K562 (cell line): Measurements from ENCODE around the gene MOSPD2. TPM values are rescaled to one million over a fixed set of nuclear protein-coding genes. Genes with fewer than 3 reads are reported as not detected.

Source experiments
- CGGBP1 ChIP-seq: fragments of 250-450 bp; sonication (Bioruptor Pico); IDR thresholded peaks from 2 replicates; pipeline ENCODE4 v1.9.0; 2021; ENCODE audit warnings: mild to moderate bottlenecking
- L3MBTL2 ChIP-seq: fragments of 450-650 bp; IDR thresholded peaks from 2 replicates; pipeline ENCODE4 v1.6.1; 2016; ENCODE audit warnings: mild to moderate bottlenecking, moderate library complexity
- MGA ChIP-seq: fragments of 450-650 bp; IDR thresholded peaks from 2 replicates; pipeline ENCODE4 v1.6.1; 2016; ENCODE audit warnings: mild to moderate bottlenecking, moderate library complexity
- NFIC ChIP-seq: fragments of 450-650 bp; IDR thresholded peaks from 2 replicates; pipeline ENCODE4 v1.6.1; 2017; ENCODE audit warnings: mild to moderate bottlenecking, inconsistent platforms
- SAP30 ChIP-seq: fragments of 200-600 bp; sonication (generic); IDR thresholded peaks from 2 replicates; pipeline ENCODE4 v1.6.1; 2012; ENCODE audit warnings: borderline replicate concordance, low read depth, mild to moderate bottlenecking, moderate library complexity, low read length, control low read depth, inconsistent platforms; ENCODE audit not compliant: insufficient read depth, poor library complexity, severe bottlenecking
- TFAP4 ChIP-seq: sonication (generic); formaldehyde crosslinking; IDR thresholded peaks from 2 replicates; pipeline ENCODE4 v1.8.0; 2022; ENCODE audit warnings: missing genetic modification reagents, mild to moderate bottlenecking, moderate library complexity, borderline replicate concordance
- YY1 ChIP-seq, 3 experiments: IDR thresholded peaks; 2 replicates each; pipeline ENCODE4 v1.6.1; 2011; ENCODE audit warnings: low read length in 2 of 3, mild to moderate bottlenecking in 2 of 3, moderate library complexity in 2 of 3, borderline replicate concordance in 1 of 3, control low read depth in 1 of 3, low read depth in 1 of 3; ENCODE audit not compliant: insufficient read depth in 3 of 3, insufficient replicate concordance in 2 of 3, control insufficient read depth in 1 of 3, insufficient read length in 1 of 3; ENCODE audit errors: extremely low read depth in 1 of 3
- polyA plus RNA-seq, 8 experiments: library from polyadenylated mRNA; depleted of rRNA in 4 of 8; stranded (reverse) in 5 of 8; unstranded in 3 of 8; fragments of >200 nt; fragmentation: Nextera tagmentation in 2 of 8; fragmentation: Illumina TruSeq in 1 of 8; extraction: Ambion mirVana in 2 of 8; extraction: Trizol in 1 of 8; gene quantifications; 2 replicates each; pipeline versions ENCODE4 v1.2.1 to v1.2.3, GENCODE V29; 2011 to 2014; ENCODE audit warnings: inconsistent platforms in 1 of 8, missing spikeins in 1 of 8
- total RNA-seq, 7 experiments: library from RNA; depleted of rRNA in 6 of 7; stranded (reverse); fragments of >200 nt in 6 of 7; fragmentation: Illumina TruSeq in 2 of 7; extraction: Trizol in 2 of 7; gene quantifications; 2 replicates each; pipeline versions ENCODE4 v1.2.1 to v1.2.3, GENCODE V29; 2011 to 2021; ENCODE audit warnings: low replicate concordance in 1 of 7
- TF ChIP-seq, protein P1 (sequence below): sonication (generic); formaldehyde crosslinking; IDR thresholded peaks from 2 replicates; pipeline ENCODE4 v1.8.0; 2022; ENCODE audit warnings: mild to moderate bottlenecking, missing genetic modification reagents
- TF ChIP-seq, protein P2 (sequence below): fragments of 200-800 bp; sonication (Bioruptor generic); IDR thresholded peaks from 2 replicates; pipeline ENCODE4 v1.6.1; 2017; ENCODE audit warnings: missing genetic modification characterization, missing compliant biosample characterization

The MOSPD2 gene
- total and polyA plus RNA-seq, 9 of the 15 experiments (the other 6 are each of a cell fraction or from before 2014, with no cell fraction given) = 3.9 to 12.2 (median 9.2) TPM

GRCh38 chrX:14872851-14873675 is at the start of gene MOSPD2, which contains the start of gene FANCB (continued):
- TF ChIP-seq MGA = peak; percentile 88
- TF ChIP-seq, protein P1, sequence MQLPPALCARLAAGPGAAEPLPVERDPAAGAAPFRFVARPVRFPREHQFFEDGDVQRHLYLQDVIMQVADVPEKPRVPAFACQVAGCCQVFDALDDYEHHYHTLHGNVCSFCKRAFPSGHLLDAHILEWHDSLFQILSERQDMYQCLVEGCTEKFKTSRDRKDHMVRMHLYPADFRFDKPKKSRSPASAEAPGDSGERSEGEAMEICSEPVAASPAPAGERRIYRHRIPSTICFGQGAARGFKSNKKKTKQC = no peak
- peak; percentile 66 for TF ChIP-seq TFAP4 (CRISPR knock-in tag)
- TF ChIP-seq L3MBTL2 = peak; percentile 87
- peak; percentile 87 for TF ChIP-seq SAP30
- TF ChIP-seq, protein P2, sequence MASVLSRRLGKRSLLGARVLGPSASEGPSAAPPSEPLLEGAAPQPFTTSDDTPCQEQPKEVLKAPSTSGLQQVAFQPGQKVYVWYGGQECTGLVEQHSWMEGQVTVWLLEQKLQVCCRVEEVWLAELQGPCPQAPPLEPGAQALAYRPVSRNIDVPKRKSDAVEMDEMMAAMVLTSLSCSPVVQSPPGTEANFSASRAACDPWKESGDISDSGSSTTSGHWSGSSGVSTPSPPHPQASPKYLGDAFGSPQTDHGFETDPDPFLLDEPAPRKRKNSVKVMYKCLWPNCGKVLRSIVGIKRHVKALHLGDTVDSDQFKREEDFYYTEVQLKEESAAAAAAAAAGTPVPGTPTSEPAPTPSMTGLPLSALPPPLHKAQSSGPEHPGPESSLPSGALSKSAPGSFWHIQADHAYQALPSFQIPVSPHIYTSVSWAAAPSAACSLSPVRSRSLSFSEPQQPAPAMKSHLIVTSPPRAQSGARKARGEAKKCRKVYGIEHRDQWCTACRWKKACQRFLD (CRISPR knock-in tag) = 0 out of 2 replicates have a peak, but pooled peaks have one; percentile 29
- TF ChIP-seq YY1 (IDR thresholded peaks at IDR 0.05; ENCODE audit: borderline replicate concordance in 1 of 3, control insufficient read depth in 1 of 3, extremely low read depth in 1 of 3, insufficient read depth in 3 of 3, insufficient read length in 1 of 3, insufficient replicate concordance in 2 of 3, low read depth in 1 of 3, low read length in 2 of 3) = peak in 2 of 3 experiments; percentile 60 to 61
- peak; percentile 27; the same call in 1 of the 2 replicates for TF ChIP-seq NFIC
- no peak for TF ChIP-seq CGGBP1
